ENCODE data around the gene BTBD8. TPM values are rescaled to one million over a fixed set of nuclear protein-coding genes. Genes with fewer than 3 reads are reported as not detected.

BTBD8 gene
- total RNA-seq, 2 experiments from 2014 or later, result 0.28 to 3.3 TPM

DNA sequence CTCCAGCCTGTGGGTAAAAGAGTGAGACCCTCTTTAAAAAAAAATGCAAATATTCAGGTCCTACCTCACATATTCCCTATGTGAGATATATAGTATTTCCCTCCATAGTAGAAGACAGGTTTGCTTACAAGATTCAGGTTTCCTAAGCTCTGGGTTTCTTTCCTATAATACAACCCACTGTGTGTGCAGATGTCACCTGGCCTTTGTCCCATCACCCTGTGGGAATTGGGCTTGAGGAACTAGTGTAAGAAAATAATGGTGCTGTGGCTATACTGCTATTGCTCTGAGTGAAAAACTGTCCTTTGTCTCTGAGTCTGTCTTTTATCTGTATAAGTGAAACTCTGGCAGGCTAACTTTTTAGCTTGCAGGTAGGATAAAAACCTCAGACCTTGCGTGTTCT, 150.6 kb downstream of the BTBD8 start:
- no peak overlapping the region for H3K27ac ChIP-seq (ENCODE audit: low read depth, low read length, poor library complexity, severe bottlenecking)
- no TSS peak for BruUV-seq (replicated peaks)
- no peaks in the 10 kb centered on the region for H3K9me3 ChIP-seq (ENCODE audit: low read length)
- TF ChIP-seq EZH2phosphoT487 (IDR thresholded peaks at IDR 0.05; ENCODE audit: borderline replicate concordance, low read depth, low read length), result no peak
- TF ChIP-seq, protein P1, sequence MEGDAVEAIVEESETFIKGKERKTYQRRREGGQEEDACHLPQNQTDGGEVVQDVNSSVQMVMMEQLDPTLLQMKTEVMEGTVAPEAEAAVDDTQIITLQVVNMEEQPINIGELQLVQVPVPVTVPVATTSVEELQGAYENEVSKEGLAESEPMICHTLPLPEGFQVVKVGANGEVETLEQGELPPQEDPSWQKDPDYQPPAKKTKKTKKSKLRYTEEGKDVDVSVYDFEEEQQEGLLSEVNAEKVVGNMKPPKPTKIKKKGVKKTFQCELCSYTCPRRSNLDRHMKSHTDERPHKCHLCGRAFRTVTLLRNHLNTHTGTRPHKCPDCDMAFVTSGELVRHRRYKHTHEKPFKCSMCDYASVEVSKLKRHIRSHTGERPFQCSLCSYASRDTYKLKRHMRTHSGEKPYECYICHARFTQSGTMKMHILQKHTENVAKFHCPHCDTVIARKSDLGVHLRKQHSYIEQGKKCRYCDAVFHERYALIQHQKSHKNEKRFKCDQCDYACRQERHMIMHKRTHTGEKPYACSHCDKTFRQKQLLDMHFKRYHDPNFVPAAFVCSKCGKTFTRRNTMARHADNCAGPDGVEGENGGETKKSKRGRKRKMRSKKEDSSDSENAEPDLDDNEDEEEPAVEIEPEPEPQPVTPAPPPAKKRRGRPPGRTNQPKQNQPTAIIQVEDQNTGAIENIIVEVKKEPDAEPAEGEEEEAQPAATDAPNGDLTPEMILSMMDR (conservative IDR thresholded peaks at IDR 0.05; ENCODE audit: low read length), result no peak
- ChIA-PET CTCF (ENCODE audit: unreplicated experiment) (no interaction called here), POLR2A (interaction anchor here (0.6 to 0.8 kb wide), 4 partner anchors 10 to 260 kb away, joined by 3 to 4 read pairs (median 3); no protein-coding TSS in a partner anchor)
- no peaks in the 10 kb centered on the region for H4K20me1 ChIP-seq (ENCODE audit: insufficient read depth, low read length)
- no peaks in the 10 kb centered on the region for H3K4me1 ChIP-seq (ENCODE audit: insufficient read depth, low read length, poor library complexity, severe bottlenecking)
- no peaks in the 10 kb centered on the region for H3K36me3 ChIP-seq (ENCODE audit: insufficient read depth, low read length)
- no peak overlapping the region for H3K4me2 ChIP-seq (ENCODE audit: low read length)
- intact Hi-C loops (cut with micrococcal nuclease; ENCODE audit: unreplicated experiment), result no loop called here
- H3K79me2 ChIP-seq (ENCODE audit: insufficient read depth, low read depth, low read length), result no peaks in the 10 kb centered on the region
- H3K9me2 ChIP-seq (ENCODE audit: insufficient read depth, low read length), result no peaks in the 10 kb centered on the region
- H2AFZ ChIP-seq (ENCODE audit: low read length), result no peak overlapping the region
- no peak overlapping the region for H3K4me3 ChIP-seq (ENCODE audit: low read depth, low read length, poor library complexity, severe bottlenecking)
- no peak for DNase-seq (ENCODE audit: low spot score)

Other genes with a start within 250 kb of the BTBD8 start
- gene TGFBR3, start 194.2 kb upstream of the BTBD8 start, total RNA-seq (2014; rRNA removed; shearing (Covaris generic)), result not detected in 2 replicates
- gene TGFBR3, start 194.2 kb upstream of the BTBD8 start, total RNA-seq (2022), result not detected in 2 replicates
- gene BRDT, start 130.9 kb upstream of the BTBD8 start, total RNA-seq (2014; rRNA removed; shearing (Covaris generic)), result not detected in 2 replicates
- gene BRDT, start 130.9 kb upstream of the BTBD8 start, total RNA-seq (2022), result not detected in 2 replicates
- not detected in 2 replicates for gene EPHX4, start 50.4 kb upstream of the BTBD8 start, total RNA-seq (2014; rRNA removed; shearing (Covaris generic))
- gene EPHX4, start 50.4 kb upstream of the BTBD8 start, total RNA-seq (2022), result not detected in 2 replicates
- gene SETSIP, start 4.9 kb upstream of the BTBD8 start, total RNA-seq (2014; rRNA removed; shearing (Covaris generic)), result 0.44 and 0.67 TPM in 2 replicates
- not detected in 2 replicates for gene SETSIP, start 4.9 kb upstream of the BTBD8 start, total RNA-seq (2022)
- gene C1orf146, start 137.6 kb downstream of the BTBD8 start, total RNA-seq (2014; rRNA removed; shearing (Covaris generic)), result not detected in 2 replicates
- not detected in 2 replicates for gene C1orf146, start 137.6 kb downstream of the BTBD8 start, total RNA-seq (2022)
- 12.4 and 12.6 TPM in 2 replicates for gene GLMN, start 218.6 kb downstream of the BTBD8 start, total RNA-seq (2014; rRNA removed; shearing (Covaris generic))
- 14.6 and 15.5 TPM in 2 replicates for gene GLMN, start 218.6 kb downstream of the BTBD8 start, total RNA-seq (2022)
- 2.2 and 8.6 TPM in 2 replicates for gene RPAP2, start 218.7 kb downstream of the BTBD8 start, total RNA-seq (2014; rRNA removed; shearing (Covaris generic))
- 20.8 and 21.9 TPM in 2 replicates for gene RPAP2, start 218.7 kb downstream of the BTBD8 start, total RNA-seq (2022)

Data from OCI-LY7 (cell line).